Measurements from ENCODE around the gene UBAP2L. TPM values are rescaled to one million over a fixed set of nuclear protein-coding genes. Genes with fewer than 3 reads are reported as not detected.

Gene UBAP2L
- total and polyA plus RNA-seq, 9 of the 15 experiments (the other 6 are each of a cell fraction or from before 2014, with no cell fraction given), result 75.0 to 245 (median 119) TPM

DNA sequence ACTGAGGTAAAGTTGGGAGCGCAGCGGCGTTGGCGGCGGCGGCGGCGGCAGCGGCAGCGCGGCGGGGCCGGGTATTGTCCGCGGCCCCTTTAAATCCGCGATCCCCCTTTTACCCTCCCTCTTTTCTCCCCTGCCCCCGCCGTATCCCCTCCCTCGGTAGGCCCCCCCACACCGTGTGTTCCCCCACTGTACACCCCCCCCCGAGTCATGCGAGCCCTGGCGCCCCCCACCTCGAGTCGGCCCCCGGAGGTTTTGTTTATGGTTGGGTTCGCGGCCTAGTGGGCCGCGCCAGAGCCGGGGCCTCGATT, 169 bp downstream of the UBAP2L start (continued):
- TF ChIP-seq JUN (IDR thresholded peaks at IDR 0.05; ENCODE audit: borderline replicate concordance, low read depth, low read length) (no peak), JUN (CRISPR knock-in tag; IDR thresholded peaks at IDR 0.05; ENCODE audit: borderline replicate concordance) (no peak), MBD2 (IDR thresholded peaks at IDR 0.05; ENCODE audit: borderline replicate concordance, low read depth) (no peak), ARID1B (IDR thresholded peaks at IDR 0.05) (no peak), POLR2G (IDR thresholded peaks at IDR 0.05; ENCODE audit: low read depth, low read length) (peak; percentile 86), ZFX (CRISPR knock-in tag; IDR thresholded peaks at IDR 0.05) (0 out of 2 replicates have a peak, but pooled peaks have one; percentile 99), ESRRA (IDR thresholded peaks at IDR 0.05; ENCODE audit: borderline replicate concordance, low read depth) (no peak), KDM1A (IDR thresholded peaks at IDR 0.05) (peak in 1 of 2 experiments; percentile 67; a peak in 1 of 4 replicates), CXXC5 (CRISPR knock-in tag; IDR thresholded peaks at IDR 0.05) (no peak), ZNF175 (CRISPR knock-in tag; IDR thresholded peaks at IDR 0.05; ENCODE audit: low read depth) (0 out of 2 replicates have a peak, but pooled peaks have one; percentile 13), HIVEP1 (CRISPR knock-in tag; IDR thresholded peaks at IDR 0.05) (no peak), BCL6 (CRISPR knock-in tag; IDR thresholded peaks at IDR 0.05) (no peak), ZNF146 (CRISPR knock-in tag; IDR thresholded peaks at IDR 0.05; ENCODE audit: unreplicated experiment) (no peak), ZC3H11A (IDR thresholded peaks at IDR 0.05; ENCODE audit: low read depth, low read length) (no peak), SP1 (CRISPR knock-in tag; IDR thresholded peaks at IDR 0.05) (0 out of 2 replicates have a peak, but pooled peaks have one; percentile 36), ZNF778 (CRISPR knock-in tag; IDR thresholded peaks at IDR 0.05) (no peak), MAFG (tag; conservative IDR thresholded peaks at IDR 0.05) (no peak)
- TF ChIP-seq, protein P1, sequence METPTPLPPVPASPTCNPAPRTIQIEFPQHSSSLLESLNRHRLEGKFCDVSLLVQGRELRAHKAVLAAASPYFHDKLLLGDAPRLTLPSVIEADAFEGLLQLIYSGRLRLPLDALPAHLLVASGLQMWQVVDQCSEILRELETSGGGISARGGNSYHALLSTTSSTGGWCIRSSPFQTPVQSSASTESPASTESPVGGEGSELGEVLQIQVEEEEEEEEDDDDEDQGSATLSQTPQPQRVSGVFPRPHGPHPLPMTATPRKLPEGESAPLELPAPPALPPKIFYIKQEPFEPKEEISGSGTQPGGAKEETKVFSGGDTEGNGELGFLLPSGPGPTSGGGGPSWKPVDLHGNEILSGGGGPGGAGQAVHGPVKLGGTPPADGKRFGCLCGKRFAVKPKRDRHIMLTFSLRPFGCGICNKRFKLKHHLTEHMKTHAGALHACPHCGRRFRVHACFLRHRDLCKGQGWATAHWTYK (CRISPR knock-in tag; IDR thresholded peaks at IDR 0.05), result no peak
- TF ChIP-seq, protein P2, sequence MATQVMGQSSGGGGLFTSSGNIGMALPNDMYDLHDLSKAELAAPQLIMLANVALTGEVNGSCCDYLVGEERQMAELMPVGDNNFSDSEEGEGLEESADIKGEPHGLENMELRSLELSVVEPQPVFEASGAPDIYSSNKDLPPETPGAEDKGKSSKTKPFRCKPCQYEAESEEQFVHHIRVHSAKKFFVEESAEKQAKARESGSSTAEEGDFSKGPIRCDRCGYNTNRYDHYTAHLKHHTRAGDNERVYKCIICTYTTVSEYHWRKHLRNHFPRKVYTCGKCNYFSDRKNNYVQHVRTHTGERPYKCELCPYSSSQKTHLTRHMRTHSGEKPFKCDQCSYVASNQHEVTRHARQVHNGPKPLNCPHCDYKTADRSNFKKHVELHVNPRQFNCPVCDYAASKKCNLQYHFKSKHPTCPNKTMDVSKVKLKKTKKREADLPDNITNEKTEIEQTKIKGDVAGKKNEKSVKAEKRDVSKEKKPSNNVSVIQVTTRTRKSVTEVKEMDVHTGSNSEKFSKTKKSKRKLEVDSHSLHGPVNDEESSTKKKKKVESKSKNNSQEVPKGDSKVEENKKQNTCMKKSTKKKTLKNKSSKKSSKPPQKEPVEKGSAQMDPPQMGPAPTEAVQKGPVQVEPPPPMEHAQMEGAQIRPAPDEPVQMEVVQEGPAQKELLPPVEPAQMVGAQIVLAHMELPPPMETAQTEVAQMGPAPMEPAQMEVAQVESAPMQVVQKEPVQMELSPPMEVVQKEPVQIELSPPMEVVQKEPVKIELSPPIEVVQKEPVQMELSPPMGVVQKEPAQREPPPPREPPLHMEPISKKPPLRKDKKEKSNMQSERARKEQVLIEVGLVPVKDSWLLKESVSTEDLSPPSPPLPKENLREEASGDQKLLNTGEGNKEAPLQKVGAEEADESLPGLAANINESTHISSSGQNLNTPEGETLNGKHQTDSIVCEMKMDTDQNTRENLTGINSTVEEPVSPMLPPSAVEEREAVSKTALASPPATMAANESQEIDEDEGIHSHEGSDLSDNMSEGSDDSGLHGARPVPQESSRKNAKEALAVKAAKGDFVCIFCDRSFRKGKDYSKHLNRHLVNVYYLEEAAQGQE (IDR thresholded peaks at IDR 0.05; ENCODE audit: borderline replicate concordance), result no peak
- TF ChIP-seq, protein P2 (CRISPR knock-in tag; IDR thresholded peaks at IDR 0.05; ENCODE audit: low read depth), result no peak
- TF ChIP-seq, protein P3, sequence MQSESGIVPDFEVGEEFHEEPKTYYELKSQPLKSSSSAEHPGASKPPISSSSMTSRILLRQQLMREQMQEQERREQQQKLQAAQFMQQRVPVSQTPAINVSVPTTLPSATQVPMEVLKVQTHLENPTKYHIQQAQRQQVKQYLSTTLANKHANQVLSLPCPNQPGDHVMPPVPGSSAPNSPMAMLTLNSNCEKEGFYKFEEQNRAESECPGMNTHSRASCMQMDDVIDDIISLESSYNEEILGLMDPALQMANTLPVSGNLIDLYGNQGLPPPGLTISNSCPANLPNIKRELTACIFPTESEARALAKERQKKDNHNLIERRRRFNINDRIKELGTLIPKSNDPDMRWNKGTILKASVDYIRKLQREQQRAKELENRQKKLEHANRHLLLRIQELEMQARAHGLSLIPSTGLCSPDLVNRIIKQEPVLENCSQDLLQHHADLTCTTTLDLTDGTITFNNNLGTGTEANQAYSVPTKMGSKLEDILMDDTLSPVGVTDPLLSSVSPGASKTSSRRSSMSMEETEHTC (IDR thresholded peaks at IDR 0.05), result no peak
